Activated effector memory CD4-positive, alpha-beta T cell treated with anti-CD3 and anti-CD28 coated beads, Interleukin-2, amount 50 U/mL, for 16 hours (primary cell): ENCODE data around the gene SPCS3.
"Not testable (repeated sequence)": the region's sequence is repeated elsewhere in the genome, so short reads cannot be mapped to it uniquely, and the experiment has no call there.

Source experiments
- DNase-seq: peaks from one replicate; pipeline ENCODE4 v3.0.0-alpha.2; 2020

SPCS3 gene

GRCh38 chr4:176306837-176307665, 12.7 kb upstream of the SPCS3 start:
- no peak for DNase-seq

GRCh38 chr4:176307666-176307930, 12.2 kb upstream of the SPCS3 start:
- no peak for DNase-seq

- DNase-seq = no peak
Measured at GRCh38 chr4:176308441-176308840, 11.3 kb upstream of the SPCS3 start.

- no peak for DNase-seq
Measured at GRCh38 chr4:176309046-176309445, 10.7 kb upstream of the SPCS3 start.

- DNase-seq = no peak
Measured at GRCh38 chr4:176309772-176310171, 10.0 kb upstream of the SPCS3 start.

GRCh38 chr4:176313596-176314336, 6.0 kb upstream of the SPCS3 start:
- no peak for DNase-seq

- no peak for DNase-seq
Measured at GRCh38 chr4:176319151-176319703, 539 bp upstream of the SPCS3 start.

- DNase-seq = peak; percentile 96
Measured at GRCh38 chr4:176320340-176320975, 692 bp downstream of the SPCS3 start.

- DNase-seq = no peak
Measured at GRCh38 chr4:176320976-176321361, 1.2 kb downstream of the SPCS3 start.

GRCh38 chr4:176321589-176321988, 1.8 kb downstream of the SPCS3 start:
- DNase-seq = no peak

GRCh38 chr4:176323511-176324160, 3.9 kb downstream of the SPCS3 start:
- no peak for DNase-seq

- DNase-seq = not testable (repeated sequence)
Measured at GRCh38 chr4:176324876-176325275, 5.1 kb downstream of the SPCS3 start.

- no peak for DNase-seq
Measured at GRCh38 chr4:176333076-176333475, 13.3 kb downstream of the SPCS3 start.

GRCh38 chr4:176334066-176334465, 14.3 kb downstream of the SPCS3 start:
- DNase-seq = no peak

- no peak for DNase-seq
Measured at GRCh38 chr4:176335421-176335820, 15.7 kb downstream of the SPCS3 start.

GRCh38 chr4:176339936-176340761, 20.4 kb downstream of the SPCS3 start:
- DNase-seq = no peak

- DNase-seq = no peak
Measured at GRCh38 chr4:176340871-176341685, 21.3 kb downstream of the SPCS3 start.

- no peak for DNase-seq
Measured at GRCh38 chr4:176342384-176342783, 22.6 kb downstream of the SPCS3 start.

GRCh38 chr4:176343286-176343685, 23.5 kb downstream of the SPCS3 start:
- DNase-seq = no peak

- DNase-seq = not testable (repeated sequence)
Measured at GRCh38 chr4:176345346-176345745, 25.6 kb downstream of the SPCS3 start.

- not testable (repeated sequence) for DNase-seq
Measured at GRCh38 chr4:176346836-176347235, 27.1 kb downstream of the SPCS3 start.
